Measurements from ENCODE around the gene DYNC1I2. TPM values are rescaled to one million over a fixed set of nuclear protein-coding genes. Genes with fewer than 3 reads are reported as not detected.

The DYNC1I2 gene
- total RNA-seq, 1 experiment from 2014 or later: 62.9 TPM

GRCh38 chr2:171669121-171669520 is 18.1 kb upstream of the DYNC1I2 start:
- H3K27ac Mint-ChIP-seq (ENCODE audit: unreplicated experiment): no peak overlapping the region
- H3K27me3 Mint-ChIP-seq (ENCODE audit: insufficient read depth, unreplicated experiment): peaks cover 6% of the 10 kb centered on the region
- BruUV-seq (replicated peaks): no TSS peak
- H3K4me1 ChIP-seq: no peaks in the 10 kb centered on the region
- ChIA-PET CTCF (no interaction called here), POLR2A (no interaction called here)
- TF ChIP-seq CTCF (IDR thresholded peaks at IDR 0.05; ENCODE audit: insufficient read depth in 1 of 2, low read depth in 1 of 2, low read length in 1 of 2, severe bottlenecking in 1 of 2, unreplicated experiment in 1 of 2): no peak
- H3K27me3 ChIP-seq (replicated peaks; ENCODE audit: control insufficient read depth, insufficient read depth, low read length): no peaks in the 10 kb centered on the region
- H3K9me3 ChIP-seq: no peaks in the 10 kb centered on the region
- H3K4me3 ChIP-seq (ENCODE audit: low read depth, low read length): no peak overlapping the region
- no peaks in the 10 kb centered on the region for H3K36me3 Mint-ChIP-seq (ENCODE audit: insufficient read depth, unreplicated experiment)
- DNase-seq: no peak
- intact Hi-C loops (cut with micrococcal nuclease; ENCODE audit: unreplicated experiment): no loop called here
- H3K36me3 ChIP-seq (ENCODE audit: control insufficient read depth, insufficient read depth, low read length): no peaks in the 10 kb centered on the region
- H3K4me3 Mint-ChIP-seq (ENCODE audit: unreplicated experiment): no peak overlapping the region
- H3K4me1 Mint-ChIP-seq (ENCODE audit: low read depth, unreplicated experiment): no peaks in the 10 kb centered on the region
- no peaks in the 10 kb centered on the region for H3K9me3 Mint-ChIP-seq (ENCODE audit: unreplicated experiment)

DNA sequence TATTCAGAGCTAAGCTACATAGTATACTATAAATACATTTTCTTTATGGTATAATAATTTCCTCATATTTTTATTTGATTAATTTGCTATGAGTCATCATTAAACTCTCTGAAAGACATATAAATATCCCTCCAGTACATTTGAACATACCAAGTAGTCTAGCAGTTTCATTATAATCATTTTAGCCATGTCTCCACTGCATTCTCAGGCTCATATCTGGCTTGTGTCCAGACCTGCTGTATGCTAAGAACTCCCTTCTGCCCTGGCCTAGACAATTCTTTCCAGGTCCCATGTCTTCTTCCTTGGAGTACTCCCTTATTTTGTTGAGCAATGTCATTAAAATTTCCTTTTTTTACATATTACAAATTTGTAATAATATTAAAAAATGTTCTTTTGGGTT is 16.6 kb upstream of the DYNC1I2 start:
- peaks cover 5% of the 10 kb centered on the region for H3K36me3 Mint-ChIP-seq (ENCODE audit: insufficient read depth, unreplicated experiment)
- no TSS peak for BruUV-seq (replicated peaks)

GRCh38 chr2:171671867-171672266 is 15.4 kb upstream of the DYNC1I2 start:
- POLR2A ChIA-PET: no interaction called here
- no peak overlapping the region for H3K4me3 Mint-ChIP-seq (ENCODE audit: unreplicated experiment)
- H3K4me3 ChIP-seq (ENCODE audit: low read depth, low read length): no peak overlapping the region
- intact Hi-C loops (cut with micrococcal nuclease; ENCODE audit: unreplicated experiment): no loop called here
- H3K36me3 ChIP-seq (ENCODE audit: control insufficient read depth, insufficient read depth, low read length): no peaks in the 10 kb centered on the region
- H3K4me1 ChIP-seq: peaks cover 15% of the 10 kb centered on the region; the same call in 1 of the 2 replicates
- H3K9me3 ChIP-seq: no peaks in the 10 kb centered on the region
- peaks cover 10% of the 10 kb centered on the region for H3K4me1 Mint-ChIP-seq (ENCODE audit: low read depth, unreplicated experiment)
- peaks cover 6% of the 10 kb centered on the region for H3K36me3 Mint-ChIP-seq (ENCODE audit: insufficient read depth, unreplicated experiment)
- no peak for TF ChIP-seq CTCF (IDR thresholded peaks at IDR 0.05; ENCODE audit: insufficient read depth in 1 of 2, low read depth in 1 of 2, low read length in 1 of 2, severe bottlenecking in 1 of 2, unreplicated experiment in 1 of 2)
- H3K27me3 ChIP-seq (replicated peaks; ENCODE audit: control insufficient read depth, insufficient read depth, low read length): no peaks in the 10 kb centered on the region
- H3K27me3 Mint-ChIP-seq (ENCODE audit: insufficient read depth, unreplicated experiment): peaks cover 6% of the 10 kb centered on the region
- no peak overlapping the region for H3K27ac Mint-ChIP-seq (ENCODE audit: unreplicated experiment)
- no peak for DNase-seq
- CTCF ChIA-PET: no interaction called here
- BruUV-seq (replicated peaks): no TSS peak
- peaks cover 1% of the 10 kb centered on the region for H3K9me3 Mint-ChIP-seq (ENCODE audit: unreplicated experiment)

More for the DNA sequence above, 16.6 kb upstream of the DYNC1I2 start:
- Histone ChIP-seq H3K4me1 (peaks cover 10% of the 10 kb centered on the region; the same call in 1 of the 2 replicates), H3K27me3 (replicated peaks; ENCODE audit: control insufficient read depth, insufficient read depth, low read length) (no peaks in the 10 kb centered on the region), H3K4me3 (ENCODE audit: low read depth, low read length) (no peak overlapping the region), H3K9me3 (no peaks in the 10 kb centered on the region), H3K36me3 (ENCODE audit: control insufficient read depth, insufficient read depth, low read length) (no peaks in the 10 kb centered on the region)
- no peak overlapping the region for H3K4me3 Mint-ChIP-seq (ENCODE audit: unreplicated experiment)
- peaks cover 6% of the 10 kb centered on the region for H3K27me3 Mint-ChIP-seq (ENCODE audit: insufficient read depth, unreplicated experiment)
- H3K4me1 Mint-ChIP-seq (ENCODE audit: low read depth, unreplicated experiment): peaks cover 6% of the 10 kb centered on the region
- no peaks in the 10 kb centered on the region for H3K9me3 Mint-ChIP-seq (ENCODE audit: unreplicated experiment)
- H3K27ac Mint-ChIP-seq (ENCODE audit: unreplicated experiment): no peak overlapping the region
- TF ChIP-seq CTCF (IDR thresholded peaks at IDR 0.05; ENCODE audit: insufficient read depth in 1 of 2, low read depth in 1 of 2, low read length in 1 of 2, severe bottlenecking in 1 of 2, unreplicated experiment in 1 of 2): no peak
- DNase-seq: no peak
- POLR2A ChIA-PET: no interaction called here
- CTCF ChIA-PET: no interaction called here
- intact Hi-C loops (cut with micrococcal nuclease; ENCODE audit: unreplicated experiment): no loop called here

Measured in Caco-2 (cell line).